ENCODE results near the gene SLC17A5.

SLC17A5 gene

DNA sequence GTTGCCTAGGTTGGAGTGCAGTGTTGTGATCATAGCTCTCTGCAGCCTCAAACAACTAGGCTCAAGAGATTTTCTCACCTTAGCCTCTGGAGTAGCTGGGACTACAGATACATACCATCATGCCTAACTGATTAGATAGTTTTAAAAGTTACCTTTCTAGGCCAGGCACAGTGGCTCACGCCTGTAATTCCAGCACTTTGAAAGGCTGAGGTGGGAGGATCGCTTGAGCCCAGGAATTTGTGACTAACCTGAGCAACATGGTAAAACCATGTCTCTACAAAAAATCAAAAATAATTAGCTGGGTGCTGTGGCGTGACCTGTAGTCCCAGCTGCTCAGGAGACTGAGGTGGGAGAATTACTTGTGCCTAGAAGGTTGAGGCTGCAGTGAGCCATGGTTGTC lies 41.2 kb downstream of the SLC17A5 start:
- Histone ChIP-seq H3K9ac (ENCODE audit: low read depth, low read length, poor library complexity) (no peak overlapping the region), H3K4ac (ENCODE audit: low read length) (no peak overlapping the region), H2AFZ (ENCODE audit: low read length) (no peak overlapping the region), H3K18ac (ENCODE audit: low read length) (no peak overlapping the region), H3K9me3 (replicated peaks in 1 of 2; ENCODE audit: control insufficient read depth in 2 of 2, insufficient read depth in 1 of 2, low read depth in 1 of 2, low read length in 2 of 2) (no peaks in the 10 kb centered on the region), H3K4me1 (ENCODE audit: control insufficient read depth in 2 of 2, insufficient read depth in 1 of 2, low read depth in 1 of 2, low read length in 2 of 2) (no peaks in the 10 kb centered on the region), H3K27me3 (ENCODE audit: control insufficient read depth in 3 of 3, insufficient read depth in 3 of 3, low read depth in 1 of 3, low read length in 3 of 3) (no peaks in the 10 kb centered on the region), H3K27ac (replicated peaks; ENCODE audit: low read length) (no peak overlapping the region), H3K4me2 (ENCODE audit: insufficient read depth, low read length, poor library complexity, severe bottlenecking) (no peak overlapping the region), H2BK15ac (ENCODE audit: low read length) (no peak overlapping the region), H3K4me3 (ENCODE audit: low read length in 2 of 2) (no peak overlapping the region), H2BK5ac (ENCODE audit: low read length) (no peak overlapping the region), H4K91ac (ENCODE audit: low read depth, low read length, poor library complexity) (no peak overlapping the region), H2AK5ac (ENCODE audit: low read depth, low read length) (no peak overlapping the region), H3K79me1 (ENCODE audit: low read depth, low read length) (no peaks in the 10 kb centered on the region), H2BK12ac (ENCODE audit: low read length) (no peak overlapping the region), H4K8ac (ENCODE audit: low read depth, low read length) (no peak overlapping the region), H3K23ac (ENCODE audit: low read depth, low read length, poor library complexity) (no peak overlapping the region), H3K36me3 (replicated peaks in 1 of 2; ENCODE audit: control insufficient read depth in 2 of 2, insufficient read depth in 2 of 2, low read length in 2 of 2) (peaks cover 0 to 12% of the 10 kb centered on the region in 2 donors), H2BK120ac (ENCODE audit: low read depth, low read length) (no peak overlapping the region), H3K14ac (ENCODE audit: low read length) (no peak overlapping the region)
- DNase-seq (ENCODE audit: low spot score) = no peak
- no CpG with 5 or more reads among the region's 3 CpGs for WGBS, 2 donors (ENCODE audit: extremely low coverage in 2 of 2, insufficient read length in 2 of 2, insufficient replicate concordance in 1 of 2)

DNA sequence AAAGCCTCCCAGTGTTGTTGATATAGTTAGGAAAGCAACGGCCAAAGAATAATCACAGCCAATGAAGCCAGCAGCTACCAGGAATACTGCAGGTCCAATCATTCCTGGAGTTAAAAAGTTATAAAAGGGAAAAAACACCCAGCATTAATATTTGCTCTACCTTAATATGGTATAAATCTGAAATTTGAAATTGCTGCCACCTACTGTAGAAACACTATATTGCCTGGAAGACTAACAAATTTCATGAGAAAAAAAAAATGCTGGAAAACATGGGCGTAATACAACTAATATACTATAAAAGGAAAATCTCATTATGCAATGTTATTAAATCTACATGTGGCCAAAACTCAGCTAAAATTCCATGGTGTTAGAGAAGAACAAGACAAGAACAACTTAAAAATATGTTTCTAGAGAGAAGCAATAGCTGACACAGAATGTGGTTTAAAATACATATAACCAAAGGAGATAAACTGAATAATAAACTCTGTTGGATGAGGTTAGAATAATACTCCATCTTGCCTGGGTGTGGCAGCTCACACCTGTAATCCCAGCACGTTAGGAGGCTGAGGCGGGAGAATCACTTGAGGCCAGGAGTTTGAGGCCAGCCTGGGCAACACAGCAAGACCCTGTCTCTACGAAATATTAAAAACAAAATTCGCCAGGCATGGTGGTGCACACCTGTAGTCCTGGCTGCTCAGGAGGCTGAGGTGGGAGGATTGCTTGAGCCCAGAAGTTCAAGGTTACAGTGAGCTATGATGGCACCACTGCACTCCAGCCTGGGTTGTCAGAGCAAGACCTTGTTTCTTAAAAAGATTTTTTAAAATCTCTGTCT lies 43.1 kb downstream of the SLC17A5 start:
- Histone ChIP-seq H3K4me3 (ENCODE audit: low read length in 2 of 2) (no peak overlapping the region), H3K23ac (ENCODE audit: low read depth, low read length, poor library complexity) (no peak overlapping the region), H3K36me3 (replicated peaks in 1 of 2; ENCODE audit: control insufficient read depth in 2 of 2, insufficient read depth in 2 of 2, low read length in 2 of 2) (peaks cover 0 to 12% of the 10 kb centered on the region in 2 donors), H2BK15ac (ENCODE audit: low read length) (no peak overlapping the region), H3K27ac (replicated peaks; ENCODE audit: low read length) (no peak overlapping the region), H2BK12ac (ENCODE audit: low read length) (no peak overlapping the region), H4K8ac (ENCODE audit: low read depth, low read length) (no peak overlapping the region), H4K91ac (ENCODE audit: low read depth, low read length, poor library complexity) (no peak overlapping the region), H2AK5ac (ENCODE audit: low read depth, low read length) (no peak overlapping the region), H3K4ac (ENCODE audit: low read length) (no peak overlapping the region), H3K4me1 (ENCODE audit: control insufficient read depth in 2 of 2, insufficient read depth in 1 of 2, low read depth in 1 of 2, low read length in 2 of 2) (no peaks in the 10 kb centered on the region), H3K79me1 (ENCODE audit: low read depth, low read length) (no peaks in the 10 kb centered on the region), H3K18ac (ENCODE audit: low read length) (no peak overlapping the region), H2BK5ac (ENCODE audit: low read length) (no peak overlapping the region), H3K27me3 (ENCODE audit: control insufficient read depth in 3 of 3, insufficient read depth in 3 of 3, low read depth in 1 of 3, low read length in 3 of 3) (no peaks in the 10 kb centered on the region), H2BK120ac (ENCODE audit: low read depth, low read length) (no peak overlapping the region), H3K4me2 (ENCODE audit: insufficient read depth, low read length, poor library complexity, severe bottlenecking) (no peak overlapping the region), H3K9ac (ENCODE audit: low read depth, low read length, poor library complexity) (no peak overlapping the region), H2AFZ (ENCODE audit: low read length) (no peak overlapping the region), H3K14ac (ENCODE audit: low read length) (no peak overlapping the region), H3K9me3 (replicated peaks in 1 of 2; ENCODE audit: control insufficient read depth in 2 of 2, insufficient read depth in 1 of 2, low read depth in 1 of 2, low read length in 2 of 2) (no peaks in the 10 kb centered on the region)
- no peak for DNase-seq (ENCODE audit: low spot score)
- no CpG with 5 or more reads among the region's 6 CpGs for WGBS, 2 donors (ENCODE audit: extremely low coverage in 2 of 2, insufficient read length in 2 of 2, insufficient replicate concordance in 1 of 2)

DNA sequence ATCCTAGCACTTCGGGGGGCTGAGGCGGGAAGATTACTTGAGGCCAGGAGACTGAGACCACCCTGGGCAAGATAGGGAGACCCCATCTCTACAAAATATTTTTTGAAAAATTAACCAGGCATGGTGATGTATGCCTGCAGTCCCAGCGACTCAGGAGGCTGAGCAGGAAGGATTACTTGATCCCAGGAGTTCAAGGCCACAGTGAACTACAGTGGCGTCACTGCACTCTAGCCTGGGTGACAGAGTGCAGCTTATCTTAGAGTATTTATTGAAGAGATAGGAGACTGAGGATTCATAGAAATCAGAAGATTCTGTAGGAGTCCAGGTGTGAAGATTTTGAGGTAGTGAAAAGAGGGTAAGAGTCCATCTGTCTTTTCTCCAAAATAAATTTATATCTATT lies 45.0 kb downstream of the SLC17A5 start:
- H3K79me1 ChIP-seq (ENCODE audit: low read depth, low read length) = no peaks in the 10 kb centered on the region
- H4K8ac ChIP-seq (ENCODE audit: low read depth, low read length) = no peak overlapping the region
- no peak overlapping the region for H2BK12ac ChIP-seq (ENCODE audit: low read length)
- no peak overlapping the region for H3K23ac ChIP-seq (ENCODE audit: low read depth, low read length, poor library complexity)
- H3K4me1 ChIP-seq (ENCODE audit: control insufficient read depth in 2 of 2, insufficient read depth in 1 of 2, low read depth in 1 of 2, low read length in 2 of 2) = no peaks in the 10 kb centered on the region
- H2AFZ ChIP-seq (ENCODE audit: low read length) = no peak overlapping the region
- no peak overlapping the region for H2BK5ac ChIP-seq (ENCODE audit: low read length)
- H3K27ac ChIP-seq (replicated peaks; ENCODE audit: low read length) = no peak overlapping the region
- no peak overlapping the region for H4K91ac ChIP-seq (ENCODE audit: low read depth, low read length, poor library complexity)
- no peak overlapping the region for H2AK5ac ChIP-seq (ENCODE audit: low read depth, low read length)
- no peak overlapping the region for H3K9ac ChIP-seq (ENCODE audit: low read depth, low read length, poor library complexity)
- no peak overlapping the region for H3K4me2 ChIP-seq (ENCODE audit: insufficient read depth, low read length, poor library complexity, severe bottlenecking)
- no peaks in the 10 kb centered on the region for H3K27me3 ChIP-seq (ENCODE audit: control insufficient read depth in 3 of 3, insufficient read depth in 3 of 3, low read depth in 1 of 3, low read length in 3 of 3)
- H3K4ac ChIP-seq (ENCODE audit: low read length) = no peak overlapping the region
- H3K14ac ChIP-seq (ENCODE audit: low read length) = no peak overlapping the region
- DNase-seq (ENCODE audit: low spot score) = no peak
- no peak overlapping the region for H2BK15ac ChIP-seq (ENCODE audit: low read length)
- no peaks in the 10 kb centered on the region for H3K9me3 ChIP-seq (replicated peaks in 1 of 2; ENCODE audit: control insufficient read depth in 2 of 2, insufficient read depth in 1 of 2, low read depth in 1 of 2, low read length in 2 of 2)
- peaks cover 0 to 7% of the 10 kb centered on the region in 2 donors for H3K36me3 ChIP-seq (replicated peaks in 1 of 2; ENCODE audit: control insufficient read depth in 2 of 2, insufficient read depth in 2 of 2, low read length in 2 of 2)
- no CpG with 5 or more reads among the region's 4 CpGs for WGBS, 2 donors (ENCODE audit: extremely low coverage in 2 of 2, insufficient read length in 2 of 2, insufficient replicate concordance in 1 of 2)
- no peak overlapping the region for H3K18ac ChIP-seq (ENCODE audit: low read length)
- no peak overlapping the region for H3K4me3 ChIP-seq (ENCODE audit: low read length in 2 of 2)
- H2BK120ac ChIP-seq (ENCODE audit: low read depth, low read length) = no peak overlapping the region

- Histone ChIP-seq H3K36me3 (replicated peaks in 1 of 2; ENCODE audit: control insufficient read depth in 2 of 2, insufficient read depth in 2 of 2, low read length in 2 of 2) (peaks cover 0 to 5% of the 10 kb centered on the region in 2 donors), H2BK12ac (ENCODE audit: low read length) (no peak overlapping the region), H4K91ac (ENCODE audit: low read depth, low read length, poor library complexity) (no peak overlapping the region), H3K23ac (ENCODE audit: low read depth, low read length, poor library complexity) (no peak overlapping the region), H3K18ac (ENCODE audit: low read length) (no peak overlapping the region), H2AK5ac (ENCODE audit: low read depth, low read length) (no peak overlapping the region), H3K4me2 (ENCODE audit: insufficient read depth, low read length, poor library complexity, severe bottlenecking) (no peak overlapping the region), H3K14ac (ENCODE audit: low read length) (no peak overlapping the region), H2AFZ (ENCODE audit: low read length) (no peak overlapping the region), H3K4me1 (ENCODE audit: control insufficient read depth in 2 of 2, insufficient read depth in 1 of 2, low read depth in 1 of 2, low read length in 2 of 2) (no peaks in the 10 kb centered on the region), H2BK5ac (ENCODE audit: low read length) (no peak overlapping the region), H3K9ac (ENCODE audit: low read depth, low read length, poor library complexity) (no peak overlapping the region), H3K9me3 (replicated peaks in 1 of 2; ENCODE audit: control insufficient read depth in 2 of 2, insufficient read depth in 1 of 2, low read depth in 1 of 2, low read length in 2 of 2) (no peaks in the 10 kb centered on the region), H2BK120ac (ENCODE audit: low read depth, low read length) (no peak overlapping the region), H3K27ac (replicated peaks; ENCODE audit: low read length) (no peak overlapping the region), H3K4ac (ENCODE audit: low read length) (no peak overlapping the region), H2BK15ac (ENCODE audit: low read length) (no peak overlapping the region), H3K79me1 (ENCODE audit: low read depth, low read length) (no peaks in the 10 kb centered on the region), H3K27me3 (ENCODE audit: control insufficient read depth in 3 of 3, insufficient read depth in 3 of 3, low read depth in 1 of 3, low read length in 3 of 3) (no peaks in the 10 kb centered on the region), H4K8ac (ENCODE audit: low read depth, low read length) (no peak overlapping the region), H3K4me3 (ENCODE audit: low read length in 2 of 2) (no peak overlapping the region)
- WGBS, 2 donors (ENCODE audit: extremely low coverage in 2 of 2, insufficient read length in 2 of 2, insufficient replicate concordance in 1 of 2) = no CpG with 5 or more reads among the region's 2 CpGs
- DNase-seq (ENCODE audit: low spot score) = no peak
Measured at GRCh38 chr6:73606428-73606827, 47.4 kb downstream of the SLC17A5 start.

Measured in neuronal stem cell (in vitro differentiated cells).